WTC11 (cell line): ENCODE data around the gene KRT8.

ENCODE experiments used
- CBFB ChIP-seq: sonication (generic); formaldehyde crosslinking; IDR thresholded peaks from 2 replicates; pipeline ENCODE4 v1.8.1; 2022; ENCODE audit warnings: mild to moderate bottlenecking, low read depth, missing genetic modification reagents
- CTCF ChIP-seq: fragments of 200-600 bp; IDR thresholded peaks from 2 replicates; pipeline ENCODE4 v1.8.0; 2022; ENCODE audit warnings: antibody characterized with exemption
- NFYB ChIP-seq: sonication (generic); formaldehyde crosslinking; conservative IDR thresholded peaks from 2 replicates; pipeline ENCODE4 v1.8.0; 2022; ENCODE audit warnings: low read depth, missing genetic modification reagents
- ZMAT4 ChIP-seq: fragments of 250-450 bp; sonication (Bioruptor Pico); IDR thresholded peaks from 2 replicates; pipeline ENCODE4 v1.9.0; 2021; ENCODE audit warnings: mild to moderate bottlenecking
- ZNF281 ChIP-seq: sonication (generic); formaldehyde crosslinking; IDR thresholded peaks from 2 replicates; pipeline ENCODE4 v1.8.0; 2023; ENCODE audit warnings: mild to moderate bottlenecking, missing genetic modification reagents
- ZNF416 ChIP-seq: fragments of 250-450 bp; sonication (Bioruptor Pico); IDR thresholded peaks from 2 replicates; pipeline ENCODE4 v1.9.0; 2021; ENCODE audit warnings: mild to moderate bottlenecking, inconsistent platforms

GRCh38 chr12:52895726-52896189 is 9.1 kb downstream of the KRT8 start:
- TF ChIP-seq ZMAT4 (CRISPR knock-in tag), result no peak
- no peak for TF ChIP-seq CBFB
- no peak for TF ChIP-seq NFYB
- TF ChIP-seq CTCF, result no peak
- TF ChIP-seq ZNF416 (CRISPR knock-in tag), result no peak
- TF ChIP-seq ZNF281 (CRISPR knock-in tag), result no peak
